ENCODE measurements around the gene KLHL29.

GRCh38 chr2:23624378-23624777 lies 239.4 kb downstream of the KLHL29 start:
- TF ChIP-seq EZH2 (IDR thresholded peaks at IDR 0.05; ENCODE audit: insufficient read depth, poor library complexity, severe bottlenecking): no peak
- no peak for TF ChIP-seq EZH2phosphoT487 (IDR thresholded peaks at IDR 0.05; ENCODE audit: insufficient read depth, low read depth)

Measured in GM23248 (cell line).